Endometrial microvascular endothelial cells (primary cell): ENCODE measurements around the gene SOX6. TPM values are rescaled to one million over a fixed set of nuclear protein-coding genes. Genes with fewer than 3 reads are reported as not detected.

Source experiments
- in situ Hi-C: cut with HindIII; loops from 2 replicates; pipeline ENCODE4 v1.10.0; 2017; ENCODE audit warnings: low sequenced_read_pairs, low pct_unique_long_range_greater_than_20kb; ENCODE audit errors: inconsistent ontology term
- total RNA-seq: library from RNA; depleted of rRNA; stranded (reverse); fragments of >200 nt; gene quantifications from one replicate; pipeline ENCODE4 v1.2.3, GENCODE V29; 2015; ENCODE audit errors: inconsistent ontology term

Gene SOX6
- total RNA-seq, 1 donor from 2014 or later = not detected

DNA sequence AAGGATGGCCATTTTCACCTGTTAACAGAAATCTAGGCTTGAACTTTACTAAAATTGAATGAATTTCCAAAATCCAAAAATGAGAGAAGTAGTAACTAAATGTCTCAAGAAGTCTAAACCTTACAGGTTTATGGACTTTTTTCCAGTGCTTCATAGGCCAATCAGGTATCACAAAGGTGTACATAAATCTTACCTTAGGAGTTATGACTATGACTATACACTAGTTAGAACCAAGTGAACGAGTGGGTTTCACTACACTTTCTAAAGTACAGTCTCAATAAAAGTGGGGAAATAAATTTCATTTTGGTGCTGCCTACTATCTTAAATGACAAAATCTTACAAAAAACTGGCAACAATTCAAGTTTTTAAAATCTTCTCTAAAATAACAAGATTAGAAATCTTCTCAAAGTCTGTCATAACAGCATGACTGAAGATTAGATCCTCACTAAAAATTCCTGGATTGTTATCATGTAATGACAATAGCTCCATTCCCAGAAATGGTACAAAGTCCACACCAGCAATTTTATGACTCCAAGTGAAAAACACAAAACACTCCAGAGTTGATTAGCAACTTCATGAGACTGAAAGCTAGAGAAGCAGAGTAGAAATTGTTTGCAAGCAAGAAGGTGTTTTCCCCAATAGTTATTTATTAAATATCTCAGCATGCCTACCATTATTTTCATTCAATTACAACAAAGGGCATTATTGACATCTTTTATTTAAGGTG lies 20.9 kb downstream of the SOX6 start:
- in situ Hi-C loops = no loop called here

DNA sequence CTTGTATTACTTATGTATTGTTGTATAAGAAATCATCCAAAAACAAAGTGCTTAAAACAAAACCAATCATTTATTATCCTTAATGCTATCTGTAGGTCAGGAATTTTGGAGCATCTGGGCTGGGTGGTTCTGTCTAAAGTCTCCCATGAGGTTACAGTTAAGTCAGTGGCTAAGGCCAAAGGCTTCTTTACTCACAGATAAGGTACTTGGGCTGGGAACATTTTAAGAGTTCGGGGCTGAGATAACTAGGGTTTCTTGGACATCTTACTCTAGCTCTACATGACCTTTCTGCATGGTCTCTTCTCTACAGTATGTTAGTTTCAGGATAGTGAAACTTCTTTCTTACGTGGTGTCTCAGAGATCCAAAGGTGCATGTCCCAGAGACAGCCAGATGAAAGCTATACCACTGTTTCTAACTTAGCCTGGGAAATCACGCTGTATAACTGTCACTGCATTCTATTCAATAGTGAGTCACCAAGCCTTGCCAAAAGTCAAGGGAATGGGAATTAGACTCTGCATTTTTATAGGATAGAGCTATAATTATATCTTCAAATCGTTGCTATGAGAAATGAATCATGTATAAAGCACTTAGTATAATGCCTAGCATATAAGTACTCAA lies 29.6 kb downstream of the SOX6 start:
- in situ Hi-C loops = no loop called here

DNA sequence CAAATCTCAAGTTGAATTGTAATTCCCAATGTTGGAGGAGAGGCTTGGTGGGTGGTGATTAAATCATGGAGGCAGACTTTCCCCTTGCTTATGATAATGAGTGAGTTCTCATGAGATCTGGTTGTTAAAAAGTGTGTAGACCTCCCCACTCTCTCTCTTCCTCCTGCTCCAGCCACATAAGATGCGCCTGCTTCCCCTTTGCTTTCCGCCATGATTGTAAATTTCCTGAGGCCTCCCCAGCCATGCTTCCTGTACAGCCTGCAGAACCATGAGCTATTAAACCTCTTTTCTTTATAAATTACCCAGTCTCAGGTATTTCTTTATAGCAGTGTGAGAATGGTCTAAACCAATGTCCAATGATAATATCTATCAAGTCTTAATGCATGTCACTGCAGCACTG lies 34.2 kb downstream of the SOX6 start:
- in situ Hi-C loops = no loop called here

GRCh38 chr11:16321148-16321547 lies 35.2 kb downstream of the SOX6 start:
- in situ Hi-C loops = no loop called here

DNA sequence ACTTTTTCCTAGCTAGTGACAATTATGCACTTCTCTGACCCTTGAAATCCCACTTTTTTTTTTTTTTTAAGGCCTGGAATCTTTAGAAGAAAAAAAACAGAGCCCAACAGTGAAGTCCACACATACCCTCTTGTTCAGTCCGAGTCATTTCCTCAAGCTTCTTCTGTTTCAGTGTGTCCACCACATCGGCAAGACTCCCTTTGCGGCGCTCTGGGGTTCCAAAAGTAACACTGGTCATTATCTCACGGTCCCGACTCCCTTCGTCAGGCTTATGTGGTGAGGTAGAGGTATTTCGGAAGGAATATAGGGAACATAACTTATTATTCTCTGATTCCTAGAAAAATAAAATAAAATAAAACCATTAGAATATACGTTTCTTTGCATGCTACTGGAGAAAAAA lies 38.0 kb downstream of the SOX6 start:
- in situ Hi-C loops = no loop called here

GRCh38 chr11:16317712-16318111 lies 38.6 kb downstream of the SOX6 start:
- in situ Hi-C loops = no loop called here

- in situ Hi-C loops = no loop called here
These were observed 42.5 kb downstream of the SOX6 start for GRCh38 chr11:16313846-16314245.

GRCh38 chr11:16312233-16312765 lies 44.0 kb downstream of the SOX6 start:
- in situ Hi-C loops = no loop called here

- in situ Hi-C loops = no loop called here
These were observed 44.5 kb downstream of the SOX6 start for GRCh38 chr11:16311831-16312230.

DNA sequence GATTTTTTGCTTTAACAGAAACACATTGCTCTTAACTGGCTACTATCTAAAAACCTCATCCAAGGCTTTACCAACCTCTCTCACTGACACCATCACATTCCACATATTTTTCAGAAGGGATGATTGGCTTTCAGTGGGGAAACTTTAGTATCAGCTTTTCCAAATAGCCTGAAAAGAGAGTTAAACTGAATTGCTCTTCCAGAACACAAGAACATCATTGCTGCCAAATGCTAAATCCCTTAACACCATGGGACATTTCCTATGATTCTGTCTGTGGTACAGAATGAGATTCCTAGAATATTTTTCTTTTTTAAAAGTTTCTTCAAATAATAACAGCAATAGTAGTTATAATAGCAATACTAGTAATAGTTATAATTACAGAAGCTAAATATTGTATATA lies 45.4 kb downstream of the SOX6 start:
- in situ Hi-C loops = no loop called here

GRCh38 chr11:16309226-16309625 lies 47.1 kb downstream of the SOX6 start:
- in situ Hi-C loops = no loop called here

- in situ Hi-C loops = no loop called here
These were observed 54.9 kb downstream of the SOX6 start for GRCh38 chr11:16301462-16301861.

DNA sequence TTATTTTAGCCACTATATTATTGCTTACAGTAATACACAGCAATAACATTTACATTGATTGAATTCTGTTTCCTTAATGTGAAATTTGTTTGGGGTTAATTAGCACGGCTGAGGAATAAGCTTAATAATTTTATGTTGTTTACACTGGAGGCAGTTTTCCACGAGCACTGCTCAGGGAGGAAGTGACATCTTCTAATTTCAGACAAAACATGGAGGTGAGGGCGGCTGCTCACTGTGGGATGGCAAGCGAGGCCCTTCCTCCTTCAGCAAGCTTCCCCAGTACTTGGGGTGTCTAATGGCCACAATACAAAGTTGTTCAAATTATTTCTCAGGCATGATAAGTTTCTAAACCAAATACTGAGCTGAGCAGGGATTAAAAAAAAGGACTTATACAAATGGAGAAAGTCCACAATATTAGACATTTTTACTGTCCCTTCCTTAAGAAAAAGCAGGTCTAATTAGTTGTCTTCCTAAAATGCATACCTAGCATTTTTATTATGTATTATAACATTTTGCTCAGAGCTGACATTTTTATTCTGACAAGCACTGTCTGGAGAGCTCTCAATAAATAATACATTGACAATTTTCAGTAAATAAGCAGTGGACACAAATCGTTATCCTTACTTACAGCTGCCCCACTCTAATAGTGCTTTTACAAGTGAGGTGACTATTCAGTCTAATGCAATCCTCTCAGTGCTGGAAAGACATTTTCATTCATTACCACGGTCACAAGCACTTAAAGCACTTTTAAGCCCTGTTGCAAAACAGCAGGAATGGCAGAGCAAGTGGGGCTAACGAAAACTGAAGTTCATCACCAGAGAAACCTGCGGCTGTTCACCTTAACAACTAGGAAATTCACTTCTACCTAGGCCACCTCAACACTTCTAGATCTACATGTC lies 56.2 kb downstream of the SOX6 start:
- in situ Hi-C loops = no loop called here

GRCh38 chr11:16299390-16299789 lies 57.0 kb downstream of the SOX6 start:
- in situ Hi-C loops = no loop called here

GRCh38 chr11:16297332-16297731 lies 59.0 kb downstream of the SOX6 start:
- in situ Hi-C loops = no loop called here

- in situ Hi-C loops = no loop called here
These were observed 60.1 kb downstream of the SOX6 start for GRCh38 chr11:16296273-16296672.

- in situ Hi-C loops = no loop called here
These were observed 60.8 kb downstream of the SOX6 start for GRCh38 chr11:16295592-16295991.

GRCh38 chr11:16293204-16293681 lies 63.1 kb downstream of the SOX6 start:
- in situ Hi-C loops = no loop called here

DNA sequence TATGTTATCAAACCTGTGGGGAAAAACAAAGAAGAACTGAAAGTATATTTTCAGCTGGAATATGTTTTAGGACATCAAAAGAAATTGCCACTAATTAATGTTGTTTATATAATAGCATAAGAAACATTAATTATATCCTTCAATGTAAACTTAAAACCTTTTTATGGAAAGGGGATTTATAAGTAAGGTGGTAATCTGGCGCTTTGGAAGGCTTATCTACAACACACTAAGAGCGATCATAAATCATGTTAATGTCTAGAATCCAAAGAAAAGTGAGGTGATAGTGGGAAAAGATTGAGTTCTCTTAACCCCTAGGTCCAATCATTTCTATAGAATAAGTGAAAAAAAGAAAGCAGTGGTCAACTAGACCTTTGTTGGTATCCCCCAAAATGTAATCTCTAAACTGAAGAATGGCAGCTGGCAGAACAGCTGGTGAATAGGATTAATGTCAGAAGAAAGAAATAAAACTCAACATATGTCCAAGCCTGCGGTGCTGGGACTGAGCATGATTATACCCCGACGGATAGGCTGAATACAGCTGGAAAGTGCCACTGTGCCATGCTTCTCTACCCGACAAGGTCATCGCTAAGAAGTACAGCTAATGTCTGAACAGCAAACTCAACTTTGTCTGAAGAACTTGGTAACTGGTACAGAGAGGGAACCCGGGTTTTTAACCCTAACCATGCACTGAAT lies 64.0 kb downstream of the SOX6 start:
- in situ Hi-C loops = no loop called here
